GM12801 (cell line): ENCODE measurements around the gene THY1.

ENCODE experiments used
- TF ChIP-seq, protein P1 (sequence below): IDR thresholded peaks from one replicate; pipeline ENCODE4 v1.5.1; 2011; ENCODE audit warnings: control low read depth; ENCODE audit not compliant: insufficient read length; ENCODE audit errors: extremely low read depth

THY1 gene

DNA sequence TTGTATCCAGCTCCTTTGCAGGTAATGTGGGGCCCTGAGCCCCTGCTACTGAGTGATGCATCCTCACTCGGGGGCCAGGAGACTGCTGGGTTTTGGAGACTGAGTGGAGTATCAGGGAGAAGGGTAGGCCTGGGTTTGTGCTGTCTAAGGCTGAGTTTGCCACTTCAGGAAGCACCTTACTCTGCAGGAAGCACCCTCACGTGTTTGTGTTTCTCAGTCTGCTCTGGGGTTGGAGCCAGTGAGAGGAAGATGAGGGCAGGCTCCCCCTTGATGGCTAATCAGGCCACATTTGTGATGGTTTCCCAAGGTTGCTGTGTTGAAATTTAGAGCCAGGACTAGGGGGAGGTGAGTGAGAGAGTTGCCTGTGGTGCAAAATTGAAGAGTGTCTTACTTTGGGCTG lies 13.7 kb upstream of the THY1 start:
- TF ChIP-seq, protein P1, sequence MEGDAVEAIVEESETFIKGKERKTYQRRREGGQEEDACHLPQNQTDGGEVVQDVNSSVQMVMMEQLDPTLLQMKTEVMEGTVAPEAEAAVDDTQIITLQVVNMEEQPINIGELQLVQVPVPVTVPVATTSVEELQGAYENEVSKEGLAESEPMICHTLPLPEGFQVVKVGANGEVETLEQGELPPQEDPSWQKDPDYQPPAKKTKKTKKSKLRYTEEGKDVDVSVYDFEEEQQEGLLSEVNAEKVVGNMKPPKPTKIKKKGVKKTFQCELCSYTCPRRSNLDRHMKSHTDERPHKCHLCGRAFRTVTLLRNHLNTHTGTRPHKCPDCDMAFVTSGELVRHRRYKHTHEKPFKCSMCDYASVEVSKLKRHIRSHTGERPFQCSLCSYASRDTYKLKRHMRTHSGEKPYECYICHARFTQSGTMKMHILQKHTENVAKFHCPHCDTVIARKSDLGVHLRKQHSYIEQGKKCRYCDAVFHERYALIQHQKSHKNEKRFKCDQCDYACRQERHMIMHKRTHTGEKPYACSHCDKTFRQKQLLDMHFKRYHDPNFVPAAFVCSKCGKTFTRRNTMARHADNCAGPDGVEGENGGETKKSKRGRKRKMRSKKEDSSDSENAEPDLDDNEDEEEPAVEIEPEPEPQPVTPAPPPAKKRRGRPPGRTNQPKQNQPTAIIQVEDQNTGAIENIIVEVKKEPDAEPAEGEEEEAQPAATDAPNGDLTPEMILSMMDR, result no peak

DNA sequence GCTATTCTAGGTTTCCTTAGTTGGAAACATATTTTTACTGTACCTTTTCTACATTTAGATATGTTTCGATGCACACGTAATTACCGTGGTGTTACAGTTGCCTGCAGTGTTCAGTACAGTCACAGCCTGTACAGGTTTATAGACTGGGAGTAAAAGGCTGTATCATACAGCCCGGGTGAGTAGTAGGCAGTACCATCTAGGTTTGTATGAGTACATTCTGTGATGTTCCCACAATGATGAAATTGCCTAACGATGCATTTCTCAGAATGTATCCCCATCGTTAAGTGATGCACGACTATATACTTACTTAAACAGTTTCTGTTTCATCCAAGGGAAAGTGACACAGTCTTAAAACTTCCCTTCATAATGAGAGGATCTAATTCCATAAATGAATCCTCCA lies 13.1 kb upstream of the THY1 start:
- TF ChIP-seq, protein P1, result no peak

DNA sequence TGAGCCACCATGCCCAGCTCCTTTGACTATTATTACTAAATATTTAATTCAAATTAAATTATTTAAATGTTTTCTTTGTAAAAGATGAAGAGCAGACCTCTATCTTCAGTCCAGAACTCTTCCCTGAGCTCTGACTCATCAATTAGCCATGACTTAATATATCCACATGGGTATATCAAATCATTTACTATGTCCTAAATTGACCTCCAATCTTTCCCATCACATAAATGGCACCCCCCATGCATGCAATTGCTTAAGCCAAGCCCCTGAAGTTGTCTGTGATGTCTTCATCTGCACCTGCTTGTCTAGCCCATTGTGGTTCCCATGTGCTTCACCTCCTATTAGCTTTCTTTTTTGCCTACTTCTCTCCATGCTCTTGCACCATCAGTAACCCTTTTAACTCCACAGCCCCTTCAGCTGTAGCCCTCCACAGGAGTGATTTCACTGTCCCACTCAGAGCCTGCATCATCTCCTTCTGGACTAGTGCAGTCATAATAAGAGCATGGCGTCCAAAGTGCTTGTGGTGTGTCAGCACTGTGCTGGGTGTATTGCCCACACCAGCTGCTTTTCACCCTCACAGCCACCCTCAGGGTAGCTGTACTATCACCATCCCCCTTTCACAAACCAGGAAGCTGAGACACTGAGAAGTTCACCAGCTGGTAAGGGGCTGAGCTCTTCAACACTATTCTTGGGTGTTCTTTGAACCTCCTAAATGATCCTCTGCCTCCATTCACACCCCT lies 11.8 kb upstream of the THY1 start:
- TF ChIP-seq, protein P1, result no peak

DNA sequence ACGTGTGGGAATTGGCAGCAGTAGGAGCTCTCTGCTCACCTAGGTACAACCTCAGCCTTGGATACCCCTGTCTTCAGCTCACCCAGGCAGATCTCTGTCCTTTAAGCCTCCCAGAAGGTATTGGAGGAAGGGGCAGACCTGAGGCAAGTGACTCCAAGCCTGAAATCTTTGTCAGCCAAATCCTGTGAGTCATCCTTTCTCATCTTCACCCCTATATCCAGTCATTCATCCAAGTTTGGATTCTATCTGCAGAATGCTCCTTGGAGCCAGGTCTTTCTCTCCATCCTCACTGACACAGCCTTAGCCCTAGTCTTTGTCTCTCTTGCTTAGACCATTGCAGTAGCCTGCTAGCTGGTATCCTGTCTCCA lies 10.4 kb upstream of the THY1 start:
- TF ChIP-seq, protein P1, result no peak

DNA sequence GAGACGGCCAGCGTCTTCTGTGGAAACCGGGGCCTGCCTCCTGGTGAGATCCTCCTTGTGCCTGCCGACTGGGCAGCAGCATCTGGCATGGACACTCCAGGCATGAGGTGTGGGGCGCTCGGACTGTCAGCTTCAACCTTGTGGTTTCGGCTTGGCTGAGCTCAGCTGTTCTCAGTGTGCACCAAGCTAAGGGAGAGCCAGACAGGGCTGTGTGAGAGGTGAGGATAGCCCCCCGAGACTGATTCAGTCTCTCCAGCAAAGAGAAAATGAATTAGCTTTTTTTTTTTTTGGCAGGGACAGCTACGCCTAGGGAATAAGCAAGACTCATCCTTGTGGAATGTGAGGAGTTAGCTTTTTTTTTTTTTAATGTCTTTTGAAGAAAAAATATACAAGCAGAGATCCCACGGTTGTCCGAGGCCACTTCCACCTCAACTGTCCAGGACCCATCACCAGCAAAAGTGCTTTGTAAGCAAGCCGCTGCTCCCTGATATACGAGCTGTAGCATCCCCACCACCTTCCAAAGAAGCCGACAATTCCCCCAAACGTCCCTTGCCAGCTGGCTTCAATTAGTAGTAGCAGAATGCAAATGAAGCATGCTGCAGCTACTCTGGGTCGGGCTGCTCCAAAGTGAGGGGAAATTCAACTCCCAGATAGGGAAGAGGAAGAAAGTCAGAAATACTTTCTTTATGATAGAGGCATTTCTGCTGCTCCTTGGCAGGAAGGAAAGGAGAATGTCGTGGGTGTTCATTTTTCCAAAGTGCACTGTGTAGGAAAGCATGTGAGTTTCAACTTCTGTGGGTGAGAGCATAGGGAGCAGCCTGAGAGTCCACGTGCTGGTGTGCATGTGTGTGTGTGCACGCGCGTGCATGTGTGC lies 9.7 kb upstream of the THY1 start:
- TF ChIP-seq, protein P1, result no peak

DNA sequence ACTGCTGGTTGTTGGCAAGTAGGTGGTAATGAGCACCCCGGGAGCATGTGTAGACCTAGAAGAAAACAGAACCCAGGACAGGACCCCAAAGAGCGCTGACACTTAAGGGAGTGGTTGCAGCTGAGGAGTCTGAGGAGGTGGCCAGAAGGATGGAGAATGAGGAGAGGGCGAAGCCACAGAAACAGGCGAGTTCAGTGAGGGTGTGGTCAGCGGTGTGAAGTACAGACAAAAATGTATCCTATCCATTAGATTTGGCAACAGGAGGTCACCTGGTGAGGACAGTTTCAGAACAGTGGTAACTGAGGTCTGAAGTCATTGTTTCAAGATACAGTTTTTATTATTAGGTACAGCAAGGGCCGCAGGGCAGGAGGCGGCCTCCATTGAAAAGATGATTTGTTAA lies 8.6 kb upstream of the THY1 start:
- TF ChIP-seq, protein P1, result no peak

DNA sequence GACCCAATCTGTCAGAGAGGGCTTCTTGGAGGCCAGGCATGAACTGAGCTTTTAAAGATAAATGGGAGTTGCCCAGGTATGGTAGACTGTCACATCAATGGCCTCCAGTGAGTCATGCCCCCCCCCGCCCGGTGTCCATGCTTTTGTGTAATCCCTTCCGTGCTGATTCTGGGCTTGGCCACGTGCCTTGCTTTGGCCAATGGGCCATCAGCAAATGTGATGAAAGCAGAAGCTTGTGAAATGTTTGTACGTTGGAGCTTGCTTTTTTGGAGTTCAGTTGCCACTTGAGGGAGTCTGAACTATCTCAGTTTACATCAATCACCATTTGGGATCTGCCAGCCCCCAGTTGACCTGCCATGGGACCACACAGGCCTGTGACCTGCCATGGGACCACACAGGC lies 4.3 kb upstream of the THY1 start:
- TF ChIP-seq, protein P1, result no peak
